T1000 (cell line): ENCODE results near the gene C6orf62.
"Not testable (repeated sequence)": the region's sequence is repeated elsewhere in the genome, so short reads cannot be mapped to it uniquely, and the experiment has no call there.

Experiments
- DNase-seq: peaks from one replicate; lab custom pipeline; 2025; ENCODE audit warnings: mixed read lengths; lab: John Stamatoyannopoulos, UW

The C6orf62 gene

GRCh38 chr6:24699521-24700359 is 19.2 kb downstream of the C6orf62 start:
- DNase-seq: no peak

GRCh38 chr6:24696097-24696496 is 22.9 kb downstream of the C6orf62 start:
- no peak for DNase-seq

- DNase-seq: not testable (repeated sequence)
Observed at GRCh38 chr6:24695635-24696034, 23.3 kb downstream of the C6orf62 start.

- no peak for DNase-seq
Observed at GRCh38 chr6:24694198-24694597, 24.8 kb downstream of the C6orf62 start.

- DNase-seq: no peak
Observed at GRCh38 chr6:24692848-24693592, 25.9 kb downstream of the C6orf62 start.

GRCh38 chr6:24692415-24692814 is 26.5 kb downstream of the C6orf62 start:
- no peak for DNase-seq

GRCh38 chr6:24692003-24692402 is 27.0 kb downstream of the C6orf62 start:
- DNase-seq: no peak

- DNase-seq: no peak
Observed at GRCh38 chr6:24691550-24691949, 27.4 kb downstream of the C6orf62 start.

GRCh38 chr6:24690593-24690992 is 28.4 kb downstream of the C6orf62 start:
- no peak for DNase-seq

- DNase-seq: no peak
Observed at GRCh38 chr6:24689964-24690363, 29.0 kb downstream of the C6orf62 start.

GRCh38 chr6:24686946-24687345 is 32.0 kb downstream of the C6orf62 start:
- no peak for DNase-seq

- DNase-seq: no peak
Observed at GRCh38 chr6:24686408-24686807, 32.5 kb downstream of the C6orf62 start.

- no peak for DNase-seq
Observed at GRCh38 chr6:24683297-24684296, 35.4 kb downstream of the C6orf62 start.

- no peak for DNase-seq
Observed at GRCh38 chr6:24680582-24680981, 38.4 kb downstream of the C6orf62 start.

- not testable (repeated sequence) for DNase-seq
Observed at GRCh38 chr6:24678792-24679352, 40.1 kb downstream of the C6orf62 start.

GRCh38 chr6:24673625-24674024 is 45.3 kb downstream of the C6orf62 start:
- no peak for DNase-seq

- no peak for DNase-seq
Observed at GRCh38 chr6:24672620-24673182, 46.3 kb downstream of the C6orf62 start.

- DNase-seq: not testable (repeated sequence)
Observed at GRCh38 chr6:24671077-24671476, 47.9 kb downstream of the C6orf62 start.

GRCh38 chr6:24670492-24670891 is 48.5 kb downstream of the C6orf62 start:
- not testable (repeated sequence) for DNase-seq

- no peak for DNase-seq
Observed at GRCh38 chr6:24668997-24669361, 50.0 kb downstream of the C6orf62 start.
